Urinary bladder (tissue), 4 donors: ENCODE results near the gene SND1. TPM values are rescaled to one million over a fixed set of nuclear protein-coding genes. Genes with fewer than 3 reads are reported as not detected.
A peak's percentile ranks its signal among the peaks of the same experiment; 100 is the strongest.

Experiments
- DNase-seq: peaks from one replicate; pipeline ENCODE4 v3.0.0-alpha.2; 2015; ENCODE audit errors: extremely low spot score
- H3K27ac ChIP-seq: one replicate; pipeline ENCODE4 v1.5.1; 2013; ENCODE audit warnings: low read depth, mild to moderate bottlenecking, moderate library complexity
- H3K36me3 ChIP-seq: one replicate; pipeline ENCODE4 v1.6.1; 2013; ENCODE audit warnings: mild to moderate bottlenecking, moderate library complexity; ENCODE audit not compliant: insufficient read depth
- H3K4me1 ChIP-seq: one replicate; pipeline ENCODE4 v1.6.1; 2013; ENCODE audit warnings: mild to moderate bottlenecking, moderate library complexity; ENCODE audit not compliant: insufficient read depth
- H3K4me3 ChIP-seq: one replicate; pipeline ENCODE4 v1.5.1; 2013; ENCODE audit warnings: low read depth, low read length
- WGBS: extraction: QIAGEN DNeasy Blood & Tissue Kit; methylation state at CpG from one replicate; pipeline ENCODE4 v1.1.7; 2013; 5-methylcytosine and 5-hydroxymethylcytosine counted together
- polyA plus RNA-seq: library from polyadenylated mRNA; stranded (reverse); fragments of 200-250 nt; gene quantifications from one replicate; pipeline ENCODE4 v1.2.3, GENCODE V29; 2013
- total RNA-seq: library from RNA; depleted of rRNA; stranded (reverse); fragments of >200 nt; gene quantifications from one replicate; pipeline ENCODE4 v1.2.3, GENCODE V29; 2014
- donor health status: healthy with polysubstance abuse.
- donor health status: healthy.

The SND1 gene
- total and polyA plus RNA-seq, 2 donors: 89.8 to 102 TPM

- H3K4me1 ChIP-seq: no peaks in the 10 kb centered on the region
- H3K27ac ChIP-seq: no peak overlapping the region
- 55% methylated on average over 21 of the region's 21 CpGs for WGBS
- DNase-seq: no peak
- H3K36me3 ChIP-seq: no peaks in the 10 kb centered on the region
- H3K4me3 ChIP-seq: no peak overlapping the region
Measured at GRCh38 chr7:128121711-128122530, 469.9 kb downstream of the SND1 start.

DNA sequence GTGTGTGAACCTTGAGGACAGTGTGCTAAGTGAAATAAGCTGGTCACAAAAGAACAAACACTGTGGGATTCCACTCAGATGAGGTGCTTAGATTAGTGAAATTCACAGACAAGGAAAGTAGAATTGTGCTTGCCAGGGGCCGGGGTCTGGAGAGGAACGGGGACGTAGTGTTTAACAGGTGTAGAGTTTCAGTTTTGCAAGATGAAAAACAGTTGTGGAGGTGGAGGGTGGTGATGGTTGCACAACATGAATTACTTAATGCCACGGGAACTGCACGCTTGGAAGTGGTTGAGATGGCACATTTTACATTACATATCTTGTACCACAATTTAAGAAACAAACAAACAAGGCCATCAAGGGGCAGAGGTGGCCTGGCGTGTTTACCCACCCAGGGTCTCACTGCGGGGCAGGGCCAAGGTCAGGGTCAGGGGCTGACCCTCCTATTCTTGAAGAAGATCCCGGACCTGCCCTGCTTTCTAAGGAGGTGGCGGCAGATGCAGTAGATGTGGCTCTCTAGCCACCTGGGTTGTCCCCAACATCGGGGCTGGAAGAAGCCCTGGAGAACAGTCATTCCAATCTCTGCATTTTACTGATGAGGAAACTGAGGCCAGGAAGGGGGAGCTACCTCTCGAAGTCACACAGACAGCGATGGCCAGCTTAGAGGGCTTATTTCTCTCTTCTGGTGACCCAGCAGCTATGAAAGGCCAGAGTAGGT is 470.7 kb downstream of the SND1 start:
- H3K4me3 ChIP-seq: no peak overlapping the region
- H3K27ac ChIP-seq: no peak overlapping the region
- no peaks in the 10 kb centered on the region for H3K4me1 ChIP-seq
- WGBS: 76% methylated on average over 12 of the region's 12 CpGs
- no peak for DNase-seq
- no peaks in the 10 kb centered on the region for H3K36me3 ChIP-seq

DNA sequence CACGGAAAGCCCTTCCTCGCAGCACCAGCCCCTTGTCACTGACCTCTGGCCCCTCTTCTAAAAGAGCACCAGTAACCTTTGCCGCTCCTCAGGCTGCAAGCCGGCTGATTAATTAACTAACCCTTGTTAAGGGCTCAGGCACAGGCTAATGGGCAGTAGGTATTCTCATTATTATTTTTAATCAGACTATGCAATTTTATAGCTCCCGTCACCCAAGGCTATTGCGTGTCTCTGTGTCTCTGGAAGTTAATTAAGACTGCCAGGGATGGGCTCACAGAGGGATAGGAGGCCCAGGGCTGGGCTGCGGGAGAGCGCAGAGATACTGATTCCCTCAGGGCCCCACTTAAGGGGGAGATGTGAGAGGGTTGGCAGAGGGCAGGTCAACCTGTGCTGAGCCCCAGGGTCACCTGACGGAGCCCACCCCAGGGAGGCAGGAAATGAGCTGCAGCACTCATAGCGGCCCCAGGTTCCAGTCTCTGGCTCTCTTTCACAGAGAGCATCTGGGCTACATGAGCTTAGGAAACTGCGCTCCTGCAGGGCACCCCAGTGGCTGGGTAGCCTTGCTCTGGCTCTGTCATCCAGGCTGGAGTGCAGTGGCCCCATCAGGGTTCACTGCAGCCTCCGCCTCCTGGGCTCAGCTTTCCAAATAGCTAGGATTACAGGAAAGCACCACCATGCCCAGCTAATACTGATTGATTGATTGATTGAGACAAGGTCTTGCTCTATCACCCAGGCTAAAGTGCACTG is 471.5 kb downstream of the SND1 start:
- H3K36me3 ChIP-seq: no peaks in the 10 kb centered on the region
- no peaks in the 10 kb centered on the region for H3K4me1 ChIP-seq
- no peak overlapping the region for H3K4me3 ChIP-seq
- H3K27ac ChIP-seq: no peak overlapping the region
- 64% methylated on average over 12 of the region's 12 CpGs for WGBS
- DNase-seq: no peak

- Histone ChIP-seq H3K36me3 (no peaks in the 10 kb centered on the region), H3K4me1 (no peaks in the 10 kb centered on the region), H3K4me3 (no peak overlapping the region), H3K27ac (no peak overlapping the region)
- 56% methylated on average over 4 of the region's 4 CpGs for WGBS
- DNase-seq: no peak
Measured at GRCh38 chr7:128124786-128125185, 472.8 kb downstream of the SND1 start.

- DNase-seq: no peak
- Histone ChIP-seq H3K4me1 (no peaks in the 10 kb centered on the region), H3K27ac (no peak overlapping the region), H3K36me3 (no peaks in the 10 kb centered on the region), H3K4me3 (no peak overlapping the region)
- 61% methylated on average over 1 of the region's 1 CpG for WGBS
Measured at GRCh38 chr7:128125816-128126215, 473.8 kb downstream of the SND1 start.

- DNase-seq: no peak
- no peaks in the 10 kb centered on the region for H3K4me1 ChIP-seq
- no peak overlapping the region for H3K4me3 ChIP-seq
- WGBS: 81% methylated on average over 3 of the region's 3 CpGs
- no peaks in the 10 kb centered on the region for H3K36me3 ChIP-seq
- H3K27ac ChIP-seq: no peak overlapping the region
Measured at GRCh38 chr7:128128401-128128800, 476.4 kb downstream of the SND1 start.

- no peak overlapping the region for H3K27ac ChIP-seq
Measured at GRCh38 chr7:128129224-128129864, 477.4 kb downstream of the SND1 start.

DNA sequence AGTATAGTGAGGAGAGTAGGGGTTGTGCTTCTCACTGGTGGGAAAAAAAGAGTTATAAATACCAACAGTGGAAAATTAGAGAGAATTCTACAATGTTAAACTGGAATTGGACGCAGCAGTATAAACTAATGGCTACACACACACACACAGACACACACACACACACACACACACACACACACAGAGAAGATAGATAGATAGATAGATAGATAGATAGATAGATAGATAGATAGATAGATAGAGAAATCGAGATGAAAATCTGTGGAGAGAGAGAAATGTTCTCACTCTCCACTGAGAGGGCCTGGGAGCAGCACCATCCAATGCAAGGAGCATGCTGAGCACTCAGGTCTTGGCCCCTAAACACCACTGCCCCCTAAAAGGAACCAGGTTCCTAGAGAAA is 479.1 kb downstream of the SND1 start:
- Histone ChIP-seq H3K27ac (no peak overlapping the region), H3K36me3 (no peaks in the 10 kb centered on the region), H3K4me3 (no peak overlapping the region), H3K4me1 (no peaks in the 10 kb centered on the region)
- WGBS: 76% methylated on average over 2 of the region's 2 CpGs
- no peak for DNase-seq

More at GRCh38 chr7:128129224-128129864, 477.4 kb downstream of the SND1 start:
- 74% methylated on average over 12 of the region's 12 CpGs for WGBS
- Histone ChIP-seq H3K4me3 (no peak overlapping the region), H3K4me1 (no peaks in the 10 kb centered on the region), H3K36me3 (no peaks in the 10 kb centered on the region)
- DNase-seq: no peak

DNA sequence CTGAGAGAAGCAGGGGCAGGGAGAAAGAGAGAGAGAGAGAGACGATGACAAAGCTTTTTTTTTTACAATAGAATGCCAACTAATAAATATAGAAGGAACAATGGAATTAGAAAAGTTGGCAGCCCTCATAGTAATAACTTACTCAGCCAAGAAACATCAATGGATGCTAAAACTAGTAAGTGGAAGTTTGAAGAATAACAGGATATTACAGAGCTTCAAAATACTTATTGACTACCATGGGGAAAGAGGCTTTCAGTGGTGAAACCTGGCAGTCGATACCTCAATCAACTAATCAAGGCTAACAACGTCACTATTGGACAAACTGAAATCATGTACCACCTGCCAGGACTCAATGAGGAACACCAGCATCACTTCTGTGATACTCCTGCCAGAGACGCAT is 479.7 kb downstream of the SND1 start:
- whole genome bisulfite sequencing: 68% methylated on average over 4 of the region's 4 CpGs

GRCh38 chr7:128132426-128133069 is 480.6 kb downstream of the SND1 start:
- 71% methylated on average over 9 of the region's 9 CpGs for WGBS
- DNase-seq: no peak
- no peaks in the 10 kb centered on the region for H3K36me3 ChIP-seq
- no peaks in the 10 kb centered on the region for H3K4me1 ChIP-seq
- no peak overlapping the region for H3K27ac ChIP-seq
- no peak overlapping the region for H3K4me3 ChIP-seq

More for the DNA sequence above, 479.7 kb downstream of the SND1 start:
- no peak overlapping the region for H3K27ac ChIP-seq
- H3K4me3 ChIP-seq: no peak overlapping the region
- DNase-seq: no peak
- H3K4me1 ChIP-seq: no peaks in the 10 kb centered on the region
- no peaks in the 10 kb centered on the region for H3K36me3 ChIP-seq

DNA sequence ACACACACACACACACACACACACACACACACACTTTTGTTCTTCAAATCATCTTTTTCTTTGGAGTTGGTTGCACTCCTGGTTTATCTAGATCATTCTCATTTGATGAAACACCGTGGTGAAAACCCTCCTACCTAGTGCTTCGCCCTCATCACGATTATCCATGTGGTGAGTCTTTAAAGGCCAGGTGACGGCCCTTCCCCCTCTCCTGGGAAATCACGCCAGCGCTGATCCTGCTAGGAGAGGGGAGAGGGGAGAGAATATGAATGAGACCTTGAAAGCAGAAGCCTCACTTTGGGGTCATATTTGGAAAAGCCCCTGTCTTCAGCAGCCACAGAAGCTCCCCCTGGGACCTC is 483.1 kb downstream of the SND1 start:
- WGBS: 9% methylated on average over 6 of the region's 6 CpGs
- no peak for DNase-seq
- H3K4me1 ChIP-seq: no peaks in the 10 kb centered on the region
- no peak overlapping the region for H3K27ac ChIP-seq
- peak overlapping the region; percentile 40 for H3K4me3 ChIP-seq
- H3K36me3 ChIP-seq: no peaks in the 10 kb centered on the region

- under 1% methylated on average over 57 of the region's 57 CpGs for WGBS
- H3K4me1 ChIP-seq: no peaks in the 10 kb centered on the region
- H3K27ac ChIP-seq: no peak overlapping the region
- no peak for DNase-seq
- peak overlapping the region; percentile 40 for H3K4me3 ChIP-seq
- no peaks in the 10 kb centered on the region for H3K36me3 ChIP-seq
Measured at GRCh38 chr7:128135515-128136214, 483.7 kb downstream of the SND1 start.
